ENCODE measurements around the gene SLC25A51.

SLC25A51 gene

DNA sequence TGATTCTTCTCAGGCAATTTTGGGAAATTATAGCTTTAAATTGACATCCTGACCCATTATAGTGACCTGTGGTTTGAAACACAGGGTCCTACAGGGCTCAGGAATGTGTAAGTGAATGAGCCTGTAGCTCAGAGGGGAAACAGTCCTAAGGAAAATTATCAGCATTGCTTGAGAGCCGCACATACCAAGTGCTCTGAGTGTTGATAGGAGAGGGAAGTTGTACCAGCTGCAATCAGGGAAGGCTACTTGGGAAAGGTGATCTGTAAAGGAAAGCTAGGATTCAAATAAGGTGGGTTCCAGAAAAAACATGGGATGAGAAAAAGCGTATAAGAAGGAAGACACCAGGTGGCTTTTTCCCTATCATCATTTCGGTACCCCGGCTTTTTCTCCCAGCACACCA, 4.4 kb upstream of the SLC25A51 start:
- H3K27ac ChIP-seq (ENCODE audit: low read depth, low read length), result no peak overlapping the region
- no peak overlapping the region for H4K12ac ChIP-seq (ENCODE audit: low read depth, low read length)
- no peak overlapping the region for H4K91ac ChIP-seq (ENCODE audit: low read depth, low read length)
- no peak overlapping the region for H4K8ac ChIP-seq (ENCODE audit: low read depth, low read length)
- no peak overlapping the region for H2BK5ac ChIP-seq (ENCODE audit: low read depth, low read length, poor library complexity)
- H3K27me3 ChIP-seq (ENCODE audit: insufficient read depth, low read length), result no peaks in the 10 kb centered on the region
- peaks cover 0 to 2% of the 10 kb centered on the region in 2 experiments for H3K36me3 ChIP-seq (ENCODE audit: control insufficient read depth in 1 of 2, insufficient read depth in 2 of 2, low read length in 2 of 2)
- no peak overlapping the region for H3K4me2 ChIP-seq (ENCODE audit: low read length)
- H2BK120ac ChIP-seq (ENCODE audit: insufficient read depth, low read length, poor library complexity), result no peak overlapping the region
- no peak overlapping the region for H2BK12ac ChIP-seq (ENCODE audit: low read length)
- peak; percentile 67 to 87 for DNase-seq
- peaks cover 12 to 13% of the 10 kb centered on the region in 2 experiments for H3K4me1 ChIP-seq (ENCODE audit: control insufficient read depth in 1 of 2, insufficient read depth in 2 of 2, low read length in 2 of 2)
- H3K18ac ChIP-seq (ENCODE audit: low read length), result no peak overlapping the region
- H2AFZ ChIP-seq (ENCODE audit: insufficient read depth, low read length, poor library complexity), result no peak overlapping the region
- no peaks in the 10 kb centered on the region for H3K9me3 ChIP-seq (ENCODE audit: insufficient read depth, low read depth, low read length)
- no peak overlapping the region for H3K4me3 ChIP-seq (ENCODE audit: low read depth, low read length)
- H3K23ac ChIP-seq (ENCODE audit: low read length), result no peak overlapping the region
- H2AK5ac ChIP-seq (ENCODE audit: low read length), result no peak overlapping the region
- WGBS (ENCODE audit: extremely low coverage, insufficient coverage, insufficient read length), result no CpG with 5 or more reads among the region's 4 CpGs
- H3K9ac ChIP-seq (ENCODE audit: low read length), result no peak overlapping the region
- H3K79me2 ChIP-seq (ENCODE audit: control insufficient read depth, insufficient read depth, low read length, poor library complexity), result peaks cover 4% of the 10 kb centered on the region
- H3K79me1 ChIP-seq (ENCODE audit: low read length), result peaks cover 8% of the 10 kb centered on the region
- H3K14ac ChIP-seq (ENCODE audit: low read length), result no peak overlapping the region
- H3K4ac ChIP-seq (ENCODE audit: low read depth, low read length), result no peak overlapping the region

DNA sequence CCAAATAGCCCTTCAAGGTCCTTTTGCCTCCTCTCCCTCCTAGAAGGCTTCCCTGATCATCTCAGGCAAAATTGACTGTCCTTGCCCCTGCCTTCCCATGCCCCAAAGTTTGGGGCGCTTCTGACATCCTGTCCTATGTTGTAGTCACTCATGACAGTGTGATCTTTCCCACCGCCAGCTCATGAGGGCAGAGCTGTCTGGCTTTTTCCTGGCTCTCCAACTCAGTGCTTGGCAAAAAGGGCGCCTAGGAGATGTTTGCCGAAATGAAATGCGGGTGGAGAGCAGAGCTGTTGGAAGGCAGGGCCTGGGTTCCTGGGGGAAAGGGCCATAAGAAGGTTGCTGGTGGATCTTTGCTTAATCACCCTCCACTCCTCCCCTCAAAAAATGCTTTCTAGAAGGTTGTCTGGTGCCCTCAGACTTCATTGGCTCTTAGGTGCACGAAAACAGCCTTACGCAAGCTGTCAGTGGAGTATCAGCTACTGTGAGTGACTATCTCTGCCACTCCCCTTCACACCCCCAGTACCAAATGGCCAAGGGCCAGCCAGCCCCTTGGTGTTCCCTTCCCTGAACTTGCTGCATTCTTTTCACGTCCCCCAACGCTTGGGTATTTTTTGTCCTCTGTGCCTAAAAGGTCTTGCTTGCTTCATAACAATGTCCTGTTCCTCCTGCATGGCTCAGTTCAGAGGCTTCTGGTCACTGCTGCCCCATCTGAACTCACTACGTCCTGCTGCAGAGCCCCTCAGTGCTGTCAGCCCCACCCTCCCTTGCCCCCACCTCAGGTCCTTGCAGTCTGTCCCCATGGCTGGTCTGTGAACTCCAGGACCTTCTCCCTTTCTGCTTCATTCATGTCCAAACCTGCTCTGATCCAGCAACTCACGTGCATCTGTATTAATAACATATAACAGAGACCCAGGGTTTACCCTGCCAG, 2.6 kb upstream of the SLC25A51 start:
- Histone ChIP-seq H2AFZ (ENCODE audit: insufficient read depth, low read length, poor library complexity) (no peak overlapping the region), H3K36me3 (ENCODE audit: control insufficient read depth in 1 of 2, insufficient read depth in 2 of 2, low read length in 2 of 2) (peaks cover 0 to 2% of the 10 kb centered on the region in 2 experiments), H3K27ac (ENCODE audit: low read depth, low read length) (no peak overlapping the region), H3K79me1 (ENCODE audit: low read length) (peaks cover 8% of the 10 kb centered on the region), H3K9me3 (ENCODE audit: insufficient read depth, low read depth, low read length) (no peaks in the 10 kb centered on the region), H2BK120ac (ENCODE audit: insufficient read depth, low read length, poor library complexity) (no peak overlapping the region), H4K91ac (ENCODE audit: low read depth, low read length) (no peak overlapping the region), H3K4me3 (ENCODE audit: low read depth, low read length) (no peak overlapping the region), H3K18ac (ENCODE audit: low read length) (no peak overlapping the region), H2AK5ac (ENCODE audit: low read length) (no peak overlapping the region), H2BK5ac (ENCODE audit: low read depth, low read length, poor library complexity) (no peak overlapping the region), H4K12ac (ENCODE audit: low read depth, low read length) (no peak overlapping the region), H3K9ac (ENCODE audit: low read length) (no peak overlapping the region), H3K14ac (ENCODE audit: low read length) (no peak overlapping the region), H2BK12ac (ENCODE audit: low read length) (no peak overlapping the region), H4K8ac (ENCODE audit: low read depth, low read length) (no peak overlapping the region), H3K4me1 (ENCODE audit: control insufficient read depth in 1 of 2, insufficient read depth in 2 of 2, low read length in 2 of 2) (peaks cover 12 to 17% of the 10 kb centered on the region in 2 experiments), H3K79me2 (ENCODE audit: control insufficient read depth, insufficient read depth, low read length, poor library complexity) (peaks cover 4% of the 10 kb centered on the region), H3K4me2 (ENCODE audit: low read length) (no peak overlapping the region), H3K27me3 (ENCODE audit: insufficient read depth, low read length) (no peaks in the 10 kb centered on the region), H3K23ac (ENCODE audit: low read length) (no peak overlapping the region), H3K4ac (ENCODE audit: low read depth, low read length) (no peak overlapping the region)
- WGBS (ENCODE audit: extremely low coverage, insufficient coverage, insufficient read length), result no CpG with 5 or more reads among the region's 11 CpGs
- DNase-seq, result peak; percentile 9 to 37

DNA sequence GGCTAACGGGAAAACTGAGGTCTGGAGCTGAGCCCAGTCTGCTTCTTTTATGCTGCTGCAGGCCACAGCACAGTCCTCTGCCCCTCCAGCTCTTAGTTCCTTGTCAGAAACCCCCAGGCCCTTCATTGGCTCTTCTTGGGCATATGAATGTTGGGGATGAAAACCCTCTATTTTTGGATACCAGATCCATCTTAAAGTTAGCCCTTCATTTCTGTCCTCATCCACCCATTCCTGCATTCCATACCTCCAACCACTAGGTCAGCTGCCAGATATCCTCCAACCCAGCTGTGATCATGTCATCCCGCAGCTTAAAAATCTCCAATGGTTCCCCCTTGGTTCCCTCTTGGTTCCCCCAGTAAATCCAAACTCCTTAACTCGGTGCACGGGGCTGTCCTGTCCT, 1.8 kb upstream of the SLC25A51 start:
- WGBS (ENCODE audit: extremely low coverage, insufficient coverage, insufficient read length), result no CpG with 5 or more reads among the region's 4 CpGs
- DNase-seq, result no peak
- Histone ChIP-seq H3K79me2 (ENCODE audit: control insufficient read depth, insufficient read depth, low read length, poor library complexity) (peaks cover 4% of the 10 kb centered on the region), H2BK120ac (ENCODE audit: insufficient read depth, low read length, poor library complexity) (no peak overlapping the region), H3K36me3 (ENCODE audit: control insufficient read depth in 1 of 2, insufficient read depth in 2 of 2, low read length in 2 of 2) (no peaks in the 10 kb centered on the region), H3K27me3 (ENCODE audit: insufficient read depth, low read length) (no peaks in the 10 kb centered on the region), H3K4me2 (ENCODE audit: low read length) (no peak overlapping the region), H3K23ac (ENCODE audit: low read length) (no peak overlapping the region), H2BK5ac (ENCODE audit: low read depth, low read length, poor library complexity) (no peak overlapping the region), H3K4ac (ENCODE audit: low read depth, low read length) (no peak overlapping the region), H3K4me3 (ENCODE audit: low read depth, low read length) (no peak overlapping the region), H3K27ac (ENCODE audit: low read depth, low read length) (no peak overlapping the region), H3K14ac (ENCODE audit: low read length) (no peak overlapping the region), H2BK12ac (ENCODE audit: low read length) (no peak overlapping the region), H3K9ac (ENCODE audit: low read length) (no peak overlapping the region), H2AK5ac (ENCODE audit: low read length) (no peak overlapping the region), H4K12ac (ENCODE audit: low read depth, low read length) (no peak overlapping the region), H4K91ac (ENCODE audit: low read depth, low read length) (no peak overlapping the region), H3K18ac (ENCODE audit: low read length) (no peak overlapping the region), H3K9me3 (ENCODE audit: insufficient read depth, low read depth, low read length) (no peaks in the 10 kb centered on the region), H2AFZ (ENCODE audit: insufficient read depth, low read length, poor library complexity) (no peak overlapping the region), H3K79me1 (ENCODE audit: low read length) (peaks cover 8% of the 10 kb centered on the region), H3K4me1 (ENCODE audit: control insufficient read depth in 1 of 2, insufficient read depth in 2 of 2, low read length in 2 of 2) (peaks cover 12 to 17% of the 10 kb centered on the region in 2 experiments), H4K8ac (ENCODE audit: low read depth, low read length) (no peak overlapping the region)

DNA sequence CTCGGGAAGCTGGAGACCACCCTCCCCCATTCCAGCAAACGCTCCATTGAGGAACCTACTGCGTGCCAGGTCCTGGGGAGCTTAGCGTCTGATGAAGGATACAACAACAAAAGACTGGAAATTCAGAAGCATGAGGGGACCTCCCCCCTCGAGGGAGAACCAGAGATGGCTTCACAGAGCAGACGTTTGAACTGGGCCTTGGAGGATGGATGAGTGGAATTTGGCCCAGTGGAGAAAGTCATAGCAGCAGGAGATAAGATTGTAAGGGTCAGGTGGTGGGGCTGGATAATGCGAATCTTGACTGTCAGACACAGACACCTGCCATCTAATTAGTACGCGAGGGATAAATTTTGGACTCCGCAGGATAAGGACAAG, 1.2 kb upstream of the SLC25A51 start:
- no peak overlapping the region for H3K23ac ChIP-seq (ENCODE audit: low read length)
- peak overlapping the region; percentile 13 for H2AK5ac ChIP-seq (ENCODE audit: low read length)
- H3K79me1 ChIP-seq (ENCODE audit: low read length), result peaks cover 8% of the 10 kb centered on the region
- no CpG with 5 or more reads among the region's 10 CpGs for WGBS (ENCODE audit: extremely low coverage, insufficient coverage, insufficient read length)
- peaks cover 4% of the 10 kb centered on the region for H3K79me2 ChIP-seq (ENCODE audit: control insufficient read depth, insufficient read depth, low read length, poor library complexity)
- H4K12ac ChIP-seq (ENCODE audit: low read depth, low read length), result no peak overlapping the region
- peak overlapping the region; percentile 31 for H4K91ac ChIP-seq (ENCODE audit: low read depth, low read length)
- peaks cover 12 to 17% of the 10 kb centered on the region in 2 experiments for H3K4me1 ChIP-seq (ENCODE audit: control insufficient read depth in 1 of 2, insufficient read depth in 2 of 2, low read length in 2 of 2)
- H3K4me3 ChIP-seq (ENCODE audit: low read depth, low read length), result no peak overlapping the region
- peak overlapping the region; percentile 74 for H4K8ac ChIP-seq (ENCODE audit: low read depth, low read length)
- H3K9me3 ChIP-seq (ENCODE audit: insufficient read depth, low read depth, low read length), result no peaks in the 10 kb centered on the region
- no peak overlapping the region for H3K14ac ChIP-seq (ENCODE audit: low read length)
- H3K4ac ChIP-seq (ENCODE audit: low read depth, low read length), result no peak overlapping the region
- H3K4me2 ChIP-seq (ENCODE audit: low read length), result no peak overlapping the region
- no peak for DNase-seq
- no peaks in the 10 kb centered on the region for H3K27me3 ChIP-seq (ENCODE audit: insufficient read depth, low read length)
- peaks cover 0 to 2% of the 10 kb centered on the region in 2 experiments for H3K36me3 ChIP-seq (ENCODE audit: control insufficient read depth in 1 of 2, insufficient read depth in 2 of 2, low read length in 2 of 2)
- H2BK5ac ChIP-seq (ENCODE audit: low read depth, low read length, poor library complexity), result no peak overlapping the region
- H2BK12ac ChIP-seq (ENCODE audit: low read length), result peak overlapping the region; percentile 25
- H2BK120ac ChIP-seq (ENCODE audit: insufficient read depth, low read length, poor library complexity), result no peak overlapping the region
- H2AFZ ChIP-seq (ENCODE audit: insufficient read depth, low read length, poor library complexity), result no peak overlapping the region
- H3K9ac ChIP-seq (ENCODE audit: low read length), result no peak overlapping the region
- H3K18ac ChIP-seq (ENCODE audit: low read length), result no peak overlapping the region
- no peak overlapping the region for H3K27ac ChIP-seq (ENCODE audit: low read depth, low read length)

All from trophoblast cell (in vitro differentiated cells and primary cell).